B cell (primary cell): ENCODE measurements around the gene CRYBG2. TPM values are rescaled to one million over a fixed set of nuclear protein-coding genes. Genes with fewer than 3 reads are reported as not detected.

ENCODE experiments used
- ATAC-seq: fragments of 200-7000 bp; cut with Tn5 transposase; one replicate; pipeline ENCODE4 v1.10.0; 2021; ENCODE audit warnings: low read depth, mild to moderate bottlenecking, moderate number of reproducible peaks, moderate library complexity
- CTCF ChIA-PET: fragments of 350-600 bp; sonication (Branson Sonifier 250); formaldehyde crosslinking; loops from one replicate; lab custom pipeline; 2021; ENCODE audit warnings: antibody characterized with exemption, inconsistent platforms; lab: Charles Lee
- POLR2A ChIA-PET: fragments of 350-600 bp; sonication (Branson Sonifier 250); formaldehyde crosslinking; loops from one replicate; lab custom pipeline; 2021; ENCODE audit warnings: antibody characterized with exemption; lab: Charles Lee
- DNase-seq: peaks from one replicate; pipeline ENCODE4 v3.0.0; 2013
- H2AFZ ChIP-seq: 2 replicates; pipeline ENCODE4 v1.6.1; 2012; ENCODE audit warnings: mild to moderate bottlenecking, low read depth, low read length; ENCODE audit not compliant: insufficient read depth, poor library complexity, severe bottlenecking
- H3K27ac ChIP-seq, 2 donors: 1 replicate in 1 of 2; 2 replicates in 1 of 2; pipeline ENCODE4 v1.5.1; 2012 to 2013; ENCODE audit warnings: low read length in 2 of 2, mild to moderate bottlenecking in 2 of 2, moderate library complexity in 1 of 2
- H3K27me3 ChIP-seq, 4 experiments: fragments of 200-600 bp in 1 of 4; sonication (generic) in 1 of 4; replicated peaks in 1 of 4; 1 replicate in 2 of 4; 2 replicates in 2 of 4; pipeline versions ENCODE4 v1.6.1 to v1.7.0; 2013 to 2016; ENCODE audit warnings: low read length in 3 of 4, mild to moderate bottlenecking in 2 of 4, mixed read lengths in 1 of 4, moderate library complexity in 1 of 4; ENCODE audit not compliant: insufficient read depth in 4 of 4, control insufficient read depth in 3 of 4; ENCODE audit errors: control extremely low read depth in 1 of 4
- H3K36me3 ChIP-seq, 2 experiments: replicated peaks in 1 of 2; 1 replicate in 1 of 2; 2 replicates in 1 of 2; pipeline versions ENCODE4 v1.6.1 to v1.7.1; 2013; ENCODE audit warnings: low read length in 1 of 2; ENCODE audit not compliant: insufficient read depth in 2 of 2, control insufficient read depth in 1 of 2; ENCODE audit errors: control extremely low read depth in 1 of 2, extremely low read depth in 1 of 2
- H3K4me1 ChIP-seq, 2 donors: fragments of 200-600 bp in 1 of 2; sonication (generic) in 1 of 2; 1 replicate in 1 of 2; 2 replicates in 1 of 2; pipeline versions ENCODE4 v1.5.1 to v1.6.1; 2013 to 2017; ENCODE audit warnings: low read length in 2 of 2; ENCODE audit not compliant: control insufficient read depth in 2 of 2, insufficient read depth in 2 of 2
- H3K4me2 ChIP-seq: replicated peaks from 2 replicates; pipeline ENCODE3; 2012; ENCODE audit warnings: mild to moderate bottlenecking, low read depth, low read length; ENCODE audit not compliant: poor library complexity, severe bottlenecking
- H3K4me3 ChIP-seq, 5 experiments: fragments of 200-600 bp in 1 of 5; sonication (generic) in 1 of 5; 1 replicate in 3 of 5; 2 replicates in 2 of 5; pipeline versions ENCODE4 v1.5.1 to v1.7.0; 2011 to 2016; ENCODE audit warnings: low read length in 4 of 5, mild to moderate bottlenecking in 4 of 5, low read depth in 2 of 5, control low read depth in 1 of 5, moderate library complexity in 1 of 5; ENCODE audit not compliant: insufficient read depth in 1 of 5; ENCODE audit errors: control extremely low read depth in 1 of 5, extremely low read depth in 1 of 5
- H3K79me2 ChIP-seq: fragments of 200-600 bp; sonication (generic); one replicate; pipeline ENCODE4 v1.6.0; 2016; ENCODE audit warnings: low read length; ENCODE audit not compliant: control insufficient read depth, insufficient read depth
- H3K9ac ChIP-seq: fragments of 200-600 bp; sonication (generic); 2 replicates; pipeline ENCODE4 v1.6.1; 2017; ENCODE audit warnings: mild to moderate bottlenecking, low read length, moderate library complexity
- H3K9me3 ChIP-seq, 3 donors: one replicate each; pipeline versions ENCODE4 v1.6.1 to v1.7.1; 2013; ENCODE audit warnings: low read length in 2 of 3; ENCODE audit not compliant: control insufficient read depth in 2 of 3, insufficient read depth in 1 of 3; ENCODE audit errors: control extremely low read depth in 1 of 3
- H4K20me1 ChIP-seq: 2 replicates; pipeline ENCODE4 v1.6.0; 2012; ENCODE audit warnings: mild to moderate bottlenecking, low read length; ENCODE audit not compliant: insufficient read depth, control insufficient read depth, poor library complexity, severe bottlenecking
- H3K27ac Mint-ChIP-seq: one replicate; pipeline ENCODE4 v1.8.0; 2021; ENCODE audit warnings: mixed read lengths
- H3K27me3 Mint-ChIP-seq: one replicate; pipeline ENCODE4 v1.8.0; 2021; ENCODE audit warnings: mixed read lengths
- H3K4me1 Mint-ChIP-seq: one replicate; pipeline ENCODE4 v1.8.0; 2021; ENCODE audit warnings: mixed read lengths
- H3K4me3 Mint-ChIP-seq: one replicate; pipeline ENCODE4 v1.8.0; 2021; ENCODE audit warnings: mixed read lengths
- H3K9me3 Mint-ChIP-seq: one replicate; pipeline ENCODE4 v1.8.0; 2022; ENCODE audit warnings: mixed read lengths; ENCODE audit not compliant: insufficient read depth
- CTCF ChIP-seq: fragments of 200-600 bp; IDR thresholded peaks from one replicate; pipeline ENCODE4 v1.8.0; 2022; ENCODE audit warnings: antibody characterized with exemption, mild to moderate bottlenecking
- EZH2 ChIP-seq: IDR thresholded peaks from 2 replicates; pipeline ENCODE4 v1.6.1; 2012; ENCODE audit warnings: borderline replicate concordance, low read depth, mild to moderate bottlenecking, moderate library complexity, low read length; ENCODE audit not compliant: insufficient read depth, poor library complexity, severe bottlenecking
- WGBS: methylation state at CpG from one replicate; pipeline ENCODE4 v1.1.5; 2013; ENCODE audit warnings: missing lambda C conversion rate; ENCODE audit not compliant: insufficient coverage; 5-methylcytosine and 5-hydroxymethylcytosine counted together
- intact Hi-C: fragments of 100-400 bp; cut with micrococcal nuclease; formaldehyde crosslinking; loops from one replicate; pipeline ENCODE4 v1.10.0; 2022
- polyA plus RNA-seq: library from polyadenylated mRNA; depleted of rRNA; stranded (reverse); fragments of >200 nt; gene quantifications from 2 replicates; pipeline ENCODE4 v1.2.3, GENCODE V29; 2012
- total RNA-seq, 2 donors: library from RNA; stranded (reverse); fragments of 120-200 nt in 1 of 2; gene quantifications; 1 replicate in 1 of 2; 2 replicates in 1 of 2; pipeline versions ENCODE4 v1.2.3 to v1.2.4, GENCODE V29; 2013 to 2022

CRYBG2 gene
- total and polyA plus RNA-seq, 2 donors (not counting 1 experiment from before 2014, with no cell fraction given): 3.3 to 5.3 TPM

GRCh38 chr1:26277719-26278118 is 76.2 kb downstream of the CRYBG2 start:
- no peak overlapping the region for H2AFZ ChIP-seq
- ChIA-PET CTCF (interaction anchor here (0.7 to 26.4 kb wide), 6 partner anchors 10 to 139 kb away, joined by 3 to 1400 read pairs (median 66); partner anchors contain the start of genes CD52, CEP85 and UBXN11), POLR2A (interaction anchor here (1.3 to 21.9 kb wide), 2 partner anchors 11 to 40 kb away, joined by 4 to 1239 read pairs; partner anchors contain the start of gene CD52)
- Mint-ChIP-seq H3K27me3 (no peaks in the 10 kb centered on the region), H3K27ac (peak overlapping the region; percentile 89), H3K4me1 (peaks cover 59% of the 10 kb centered on the region), H3K4me3 (no peak overlapping the region), H3K9me3 (no peaks in the 10 kb centered on the region)
- no peaks in the 10 kb centered on the region for H3K27me3 ChIP-seq
- H3K9me3 ChIP-seq: no peaks in the 10 kb centered on the region
- no CpG with 5 or more reads among the region's 1 CpG for WGBS
- H3K4me2 ChIP-seq: no peak overlapping the region
- H3K4me3 ChIP-seq: no peak overlapping the region
- TF ChIP-seq EZH2 (no peak), CTCF (no peak)
- H3K79me2 ChIP-seq: peaks cover 26% of the 10 kb centered on the region
- peaks cover 22% of the 10 kb centered on the region for H4K20me1 ChIP-seq
- peaks cover 2 to 24% of the 10 kb centered on the region in 2 experiments for H3K36me3 ChIP-seq
- H3K4me1 ChIP-seq: peaks cover 42 to 66% of the 10 kb centered on the region in 2 donors
- ATAC-seq (no peak), DNase-seq (no peak)
- peak overlapping the region in 1 of 2 donors; percentile 32 for H3K27ac ChIP-seq
- H3K9ac ChIP-seq: no peak overlapping the region
- intact Hi-C loops: no loop called here

DNA sequence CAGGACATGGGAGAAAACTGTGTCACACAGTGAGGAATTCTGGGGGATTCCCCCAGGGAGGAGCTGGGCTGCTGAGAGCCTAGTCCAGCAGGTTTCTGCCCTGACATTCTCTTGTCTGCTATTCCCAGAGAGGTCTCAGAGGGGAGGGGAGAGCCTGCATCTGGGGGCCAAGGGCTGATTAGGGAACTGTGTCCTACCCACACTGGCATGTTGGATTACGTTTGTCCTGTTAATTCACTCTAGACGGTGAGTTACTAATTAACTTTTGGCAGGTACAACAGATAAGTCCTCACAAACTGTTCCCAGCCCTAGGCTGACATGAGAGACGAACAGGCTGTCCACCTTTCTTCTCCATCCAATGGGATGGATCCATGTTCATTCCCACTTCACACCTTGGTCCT is 76.7 kb downstream of the CRYBG2 start:
- Histone ChIP-seq H3K79me2 (peaks cover 26% of the 10 kb centered on the region), H3K9me3 (no peaks in the 10 kb centered on the region), H3K27ac (peak overlapping the region in 1 of 2 donors; percentile 68), H3K4me1 (peaks cover 42 to 66% of the 10 kb centered on the region in 2 donors), H3K9ac (no peak overlapping the region), H3K27me3 (no peaks in the 10 kb centered on the region), H3K36me3 (peaks cover 2 to 19% of the 10 kb centered on the region in 2 experiments), H3K4me2 (no peak overlapping the region), H2AFZ (no peak overlapping the region), H4K20me1 (peaks cover 22% of the 10 kb centered on the region), H3K4me3 (no peak overlapping the region)
- WGBS: 100% methylated on average over 3 of the region's 3 CpGs
- DNase-seq (no peak), ATAC-seq (no peak)
- Mint-ChIP-seq H3K27me3 (no peaks in the 10 kb centered on the region), H3K4me3 (no peak overlapping the region), H3K9me3 (no peaks in the 10 kb centered on the region), H3K27ac (peak overlapping the region; percentile 89), H3K4me1 (peaks cover 55% of the 10 kb centered on the region)
- ChIA-PET POLR2A (interaction anchor here (1.3 to 21.9 kb wide), 3 partner anchors 8 to 40 kb away, joined by 4 to 1239 read pairs (median 17); partner anchors contain the start of gene CD52), CTCF (interaction anchor here (0.7 to 26.4 kb wide), 7 partner anchors 10 to 140 kb away, joined by 3 to 1400 read pairs (median 35); partner anchors contain the start of genes CD52, CEP85 and UBXN11)
- intact Hi-C loops: no loop called here
- TF ChIP-seq EZH2: no peak
- no peak for TF ChIP-seq CTCF
